Stimulated activated CD4-positive, alpha-beta T cell treated with anti-CD3 and anti-CD28 coated beads, Interleukin-1b, Interleukin-23, amount 100 ng/mL, for 48 hours (primary cell): ENCODE results near the gene FAM209A.
"Not testable (repeated sequence)": the region's sequence is repeated elsewhere in the genome, so short reads cannot be mapped to it uniquely, and the experiment has no call there.

Experiments used
- DNase-seq: peaks from one replicate; pipeline ENCODE4 v3.0.0-alpha.2; 2020

The FAM209A gene

GRCh38 chr20:56524444-56524843, at the start of gene FAM209A:
TSS of gene FAM209A (plus strand) at chr20:56524744. CDS start at chr20:56524809, 65 bp downstream.
- DNase-seq = not testable (repeated sequence)

DNA sequence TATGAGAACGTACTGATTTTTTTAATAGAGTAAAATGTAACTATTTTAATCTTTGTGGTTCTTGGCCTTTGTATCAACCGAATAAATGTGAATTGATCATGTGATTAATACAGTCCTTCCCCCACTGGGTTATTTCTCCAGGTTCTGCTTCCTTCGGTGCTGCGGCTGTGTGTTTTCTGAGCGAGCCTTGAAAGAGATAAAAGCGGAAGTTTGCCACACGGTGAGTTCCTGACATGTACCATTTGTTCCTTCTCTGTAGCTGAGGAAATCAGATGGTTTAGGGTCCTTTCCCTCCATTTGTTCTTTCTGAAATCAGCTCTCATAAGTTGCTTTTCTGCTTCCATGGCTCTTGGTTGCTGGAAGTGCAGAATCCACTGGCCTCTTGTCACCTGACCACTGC, 40.6 kb upstream of the FAM209A start:
- no peak for DNase-seq

GRCh38 chr20:56487216-56487615, 37.3 kb upstream of the FAM209A start:
- DNase-seq = no peak

- no peak for DNase-seq
Measured at GRCh38 chr20:56488566-56488965, 36.0 kb upstream of the FAM209A start.

GRCh38 chr20:56501116-56501515, 23.4 kb upstream of the FAM209A start:
- DNase-seq = no peak

- no peak for DNase-seq
Measured at GRCh38 chr20:56503916-56504315, 20.6 kb upstream of the FAM209A start.

DNA sequence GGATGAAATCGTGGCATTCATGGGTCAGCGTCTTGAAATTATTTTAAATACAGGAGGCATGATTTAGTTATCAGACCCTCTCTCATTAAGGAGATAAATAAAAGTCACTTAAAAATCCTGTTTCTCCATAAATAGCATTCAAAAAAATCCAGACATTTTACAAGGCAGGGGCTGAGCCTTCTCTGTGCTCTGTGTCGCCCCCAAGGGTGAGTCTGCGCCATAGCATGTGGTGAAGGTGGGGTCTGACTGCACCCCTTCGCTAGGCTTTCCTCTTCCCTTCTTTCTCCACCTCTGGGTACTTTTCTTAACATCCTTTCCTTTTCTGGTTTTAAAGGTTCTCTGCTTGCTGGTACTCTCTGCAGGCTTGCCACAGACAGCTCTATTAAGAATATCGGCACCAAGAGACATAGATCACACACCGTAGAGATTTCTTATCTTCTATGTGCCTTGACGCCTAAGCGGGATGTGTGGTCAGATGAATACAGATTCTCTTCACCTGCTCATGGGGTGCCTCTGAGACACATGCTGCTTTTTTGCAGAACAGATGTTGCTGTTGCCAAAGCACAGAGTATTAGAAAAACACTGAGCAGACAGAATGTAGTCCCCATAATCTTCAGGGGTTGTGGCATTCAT, 20.1 kb upstream of the FAM209A start:
- DNase-seq = peak; percentile 10

DNA sequence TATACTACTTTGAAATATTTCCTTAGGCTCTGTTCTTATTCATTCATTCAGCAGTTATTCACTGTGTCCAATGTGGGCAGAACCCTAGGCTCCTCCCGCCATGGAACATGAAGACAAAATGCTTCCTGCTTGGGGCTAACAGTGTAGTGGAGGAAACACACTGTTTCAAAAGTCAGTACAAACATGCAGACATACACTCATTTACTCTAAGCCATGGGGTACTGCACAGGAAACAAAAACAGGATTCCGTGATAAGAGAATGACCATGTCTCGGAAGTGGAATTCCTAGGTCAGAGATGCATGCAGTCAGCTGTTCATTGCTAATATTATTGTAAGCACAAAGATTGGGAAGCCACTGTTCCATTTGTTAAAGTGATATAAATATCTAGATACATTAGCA, 18.4 kb upstream of the FAM209A start:
- DNase-seq = no peak

- DNase-seq = no peak
Measured at GRCh38 chr20:56511926-56512325, 12.6 kb upstream of the FAM209A start.

DNA sequence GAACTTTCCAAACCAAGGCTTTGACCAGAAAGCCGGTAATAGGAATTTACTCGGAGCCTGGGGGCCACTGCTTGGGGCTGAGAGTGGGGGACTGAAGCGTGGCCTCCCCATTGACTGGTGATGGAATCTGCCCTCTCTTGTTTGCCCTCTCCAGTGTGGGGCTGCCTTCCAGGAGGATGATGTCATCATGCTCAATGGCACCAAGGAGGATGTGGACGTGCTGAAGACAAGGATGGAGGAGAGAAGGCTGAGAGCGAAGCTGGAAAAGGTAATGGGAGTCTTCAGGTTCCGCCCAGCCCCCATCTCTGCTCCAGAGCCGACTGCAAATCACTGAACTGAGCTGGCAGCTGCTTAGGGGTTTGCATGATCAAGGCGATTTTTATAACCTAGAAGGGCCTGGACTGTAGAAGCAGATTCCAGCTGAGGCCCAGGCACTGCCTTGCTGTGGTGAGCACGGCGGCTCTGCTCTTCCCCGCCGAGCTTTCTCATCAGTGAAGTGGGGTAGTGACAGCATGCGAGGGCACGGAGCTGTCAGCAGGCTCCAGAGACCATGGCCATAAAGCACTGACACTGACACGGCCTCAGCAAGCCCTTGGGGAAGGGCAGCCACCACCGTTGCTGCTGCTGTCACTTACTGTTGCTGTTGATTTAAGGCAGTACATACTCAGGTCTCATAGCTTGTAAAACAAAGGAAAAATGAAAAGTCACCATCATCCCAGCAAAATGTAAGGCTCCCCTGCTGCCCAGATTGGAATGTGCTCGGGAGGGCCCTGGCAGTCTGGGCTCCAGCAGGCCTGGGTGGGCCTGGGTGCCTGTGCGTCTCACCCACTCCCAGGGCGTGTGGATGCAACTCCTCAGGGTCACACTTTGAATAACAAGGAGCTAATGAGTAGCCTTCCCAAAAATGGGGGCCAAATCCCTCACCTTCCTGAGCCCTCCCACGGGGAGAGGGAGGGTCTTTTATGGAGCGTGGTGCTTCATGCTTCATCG, 11.1 kb upstream of the FAM209A start:
- no peak for DNase-seq

GRCh38 chr20:56516631-56517030, 7.9 kb upstream of the FAM209A start:
- no peak for DNase-seq

GRCh38 chr20:56517211-56517610, 7.3 kb upstream of the FAM209A start:
- no peak for DNase-seq

- no peak for DNase-seq
Measured at GRCh38 chr20:56517641-56518040, 6.9 kb upstream of the FAM209A start.

- DNase-seq = no peak
Measured at GRCh38 chr20:56518126-56518525, 6.4 kb upstream of the FAM209A start.

- no peak for DNase-seq
Measured at GRCh38 chr20:56518721-56519398, 5.7 kb upstream of the FAM209A start.

DNA sequence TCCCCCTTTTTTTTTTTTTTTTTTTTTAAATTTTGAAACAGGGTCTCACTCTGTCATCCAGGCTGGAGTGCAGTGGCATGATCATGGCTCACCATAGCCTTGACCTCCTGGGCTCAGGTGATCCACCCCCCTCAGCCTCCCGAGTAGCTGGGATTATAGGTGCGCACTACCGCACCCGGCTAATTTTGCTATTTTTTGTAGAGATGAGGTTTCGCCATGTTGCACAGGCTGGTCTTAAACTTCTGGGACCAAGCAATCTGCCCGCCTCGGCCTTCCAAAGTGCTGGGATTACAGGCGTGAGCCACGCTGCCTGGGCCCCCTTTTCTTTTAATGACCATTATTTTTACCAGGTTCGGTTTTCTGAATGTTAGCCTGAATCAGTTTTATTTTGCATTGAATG, 5.0 kb upstream of the FAM209A start:
- no peak for DNase-seq

GRCh38 chr20:56520180-56520579, 4.4 kb upstream of the FAM209A start:
- no peak for DNase-seq

DNA sequence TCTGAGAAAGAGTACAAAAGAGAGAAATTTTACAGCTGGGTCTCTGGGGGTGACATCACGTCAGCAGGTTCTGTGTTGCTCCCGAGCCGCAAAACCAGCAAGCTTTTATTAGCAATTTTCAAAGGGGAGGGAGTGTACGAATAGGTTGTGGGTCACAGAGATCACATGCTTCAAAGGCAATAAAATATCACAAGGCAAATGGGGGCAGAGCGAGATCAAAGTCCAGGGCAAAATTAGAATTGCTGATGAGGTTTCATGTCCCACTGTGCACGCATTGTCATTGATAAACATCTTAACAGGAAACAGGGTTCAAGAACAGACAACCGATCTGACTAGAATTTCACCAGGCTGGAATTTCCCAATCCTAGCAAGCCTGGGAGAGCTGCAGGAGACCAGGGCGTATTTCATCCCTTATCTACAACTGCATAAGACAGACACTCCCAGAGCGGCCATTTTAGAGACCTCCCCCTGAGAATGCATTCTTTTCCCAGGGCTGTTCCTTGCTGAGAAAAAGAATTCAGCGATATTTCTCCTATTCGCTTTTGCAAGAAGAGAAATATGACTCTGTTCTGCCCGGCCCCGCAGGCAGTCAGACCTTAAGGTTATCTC, 3.7 kb upstream of the FAM209A start:
- DNase-seq = not testable (repeated sequence)

DNA sequence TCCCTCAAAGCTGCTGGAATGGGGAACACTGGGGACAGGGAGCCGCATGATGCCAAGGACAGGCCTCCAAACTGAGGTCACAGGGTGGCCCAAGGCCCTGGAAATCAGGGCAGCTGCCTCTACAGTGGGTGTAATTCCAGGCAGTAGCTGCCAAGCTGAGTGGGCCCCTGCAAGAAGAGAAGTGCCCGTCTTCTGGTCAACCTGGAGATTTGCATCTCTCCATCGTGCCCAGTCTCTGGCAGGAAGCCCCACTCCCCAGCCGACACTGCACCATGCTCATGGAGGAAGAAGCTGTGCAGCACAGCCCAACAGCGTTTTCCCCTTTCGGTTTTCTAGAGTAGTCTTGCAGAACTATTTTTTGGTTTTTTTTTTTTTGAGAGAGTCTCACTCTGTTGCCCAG, 2.2 kb upstream of the FAM209A start:
- no peak for DNase-seq

- DNase-seq = no peak
Measured at GRCh38 chr20:56527521-56527920, 3.0 kb downstream of the FAM209A start.

- not testable (repeated sequence) for DNase-seq
Measured at GRCh38 chr20:56532946-56533345, 8.4 kb downstream of the FAM209A start, which contains the start of gene FAM209B. TSS of gene FAM209B (plus strand) at chr20:56533246. CDS start at chr20:56533342, 96 bp downstream.

GRCh38 chr20:56537997-56538396, 13.5 kb downstream of the FAM209A start:
- DNase-seq = no peak

- DNase-seq = no peak
Measured at GRCh38 chr20:56540415-56540814, 15.9 kb downstream of the FAM209A start.
